DND-41 (cell line): ENCODE data around the gene UGDH.

Experiments used
- EZH2 ChIP-seq: IDR thresholded peaks from 3 replicates; pipeline ENCODE4 v1.6.1; 2012; ENCODE audit warnings: borderline replicate concordance, low read depth, mild to moderate bottlenecking, moderate library complexity, low read length, inconsistent platforms; ENCODE audit not compliant: severe bottlenecking
- TF ChIP-seq, protein P1 (sequence below): IDR thresholded peaks from 2 replicates; pipeline ENCODE4 v1.5.1; 2012; ENCODE audit warnings: borderline replicate concordance, low read length, moderate library complexity, mild to moderate bottlenecking; ENCODE audit not compliant: poor library complexity, severe bottlenecking; ENCODE audit errors: extremely low read depth

- TF ChIP-seq, protein P1, sequence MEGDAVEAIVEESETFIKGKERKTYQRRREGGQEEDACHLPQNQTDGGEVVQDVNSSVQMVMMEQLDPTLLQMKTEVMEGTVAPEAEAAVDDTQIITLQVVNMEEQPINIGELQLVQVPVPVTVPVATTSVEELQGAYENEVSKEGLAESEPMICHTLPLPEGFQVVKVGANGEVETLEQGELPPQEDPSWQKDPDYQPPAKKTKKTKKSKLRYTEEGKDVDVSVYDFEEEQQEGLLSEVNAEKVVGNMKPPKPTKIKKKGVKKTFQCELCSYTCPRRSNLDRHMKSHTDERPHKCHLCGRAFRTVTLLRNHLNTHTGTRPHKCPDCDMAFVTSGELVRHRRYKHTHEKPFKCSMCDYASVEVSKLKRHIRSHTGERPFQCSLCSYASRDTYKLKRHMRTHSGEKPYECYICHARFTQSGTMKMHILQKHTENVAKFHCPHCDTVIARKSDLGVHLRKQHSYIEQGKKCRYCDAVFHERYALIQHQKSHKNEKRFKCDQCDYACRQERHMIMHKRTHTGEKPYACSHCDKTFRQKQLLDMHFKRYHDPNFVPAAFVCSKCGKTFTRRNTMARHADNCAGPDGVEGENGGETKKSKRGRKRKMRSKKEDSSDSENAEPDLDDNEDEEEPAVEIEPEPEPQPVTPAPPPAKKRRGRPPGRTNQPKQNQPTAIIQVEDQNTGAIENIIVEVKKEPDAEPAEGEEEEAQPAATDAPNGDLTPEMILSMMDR: no peak
- no peak for TF ChIP-seq EZH2
Observed at GRCh38 chr4:39528061-39528465, 824 bp upstream of the UGDH start.
